HEK293 (cell line): Measurements from ENCODE around the gene MN1.

ENCODE experiments used
- GFI1B ChIP-seq: fragments of 450-650 bp; formaldehyde crosslinking; IDR thresholded peaks from 2 replicates; pipeline ENCODE4 v1.5.1; 2016; ENCODE audit warnings: missing biosample characterization, missing genetic modification characterization
- GLIS1 ChIP-seq: fragments of 450-650 bp; formaldehyde crosslinking; IDR thresholded peaks from 2 replicates; pipeline ENCODE4 v1.5.1; 2016; ENCODE audit warnings: missing biosample characterization, missing genetic modification characterization
- GLIS2 ChIP-seq: fragments of 450-650 bp; formaldehyde crosslinking; IDR thresholded peaks from 2 replicates; pipeline ENCODE4 v1.5.1; 2016; ENCODE audit warnings: missing biosample characterization, missing genetic modification characterization
- HIC1 ChIP-seq: fragments of 450-650 bp; formaldehyde crosslinking; IDR thresholded peaks from 2 replicates; pipeline ENCODE4 v1.5.1; 2016; ENCODE audit warnings: missing biosample characterization, missing genetic modification characterization
- INSM2 ChIP-seq: fragments of 450-650 bp; formaldehyde crosslinking; IDR thresholded peaks from 2 replicates; pipeline ENCODE4 v1.5.1; 2016; ENCODE audit warnings: missing biosample characterization, missing genetic modification characterization
- KLF10 ChIP-seq: fragments of 450-650 bp; IDR thresholded peaks from 2 replicates; pipeline ENCODE4 v1.5.1; 2018; ENCODE audit warnings: missing biosample characterization, mild to moderate bottlenecking, missing genetic modification characterization
- KLF16 ChIP-seq: fragments of 450-650 bp; formaldehyde crosslinking; IDR thresholded peaks from 2 replicates; pipeline ENCODE4 v1.5.1; 2017; ENCODE audit warnings: missing biosample characterization, missing genetic modification characterization
- OSR2 ChIP-seq: fragments of 450-650 bp; formaldehyde crosslinking; IDR thresholded peaks from 2 replicates; pipeline ENCODE4 v1.5.1; 2016; ENCODE audit warnings: missing biosample characterization, missing genetic modification characterization
- PATZ1 ChIP-seq: fragments of 450-650 bp; formaldehyde crosslinking; IDR thresholded peaks from 2 replicates; pipeline ENCODE4 v1.5.1; 2016; ENCODE audit warnings: missing biosample characterization, missing genetic modification characterization
- PRDM4 ChIP-seq: fragments of 450-650 bp; formaldehyde crosslinking; IDR thresholded peaks from 2 replicates; pipeline ENCODE4 v1.5.1; 2017; ENCODE audit warnings: missing biosample characterization, missing genetic modification characterization
- PRDM6 ChIP-seq: fragments of 450-650 bp; formaldehyde crosslinking; IDR thresholded peaks from 2 replicates; pipeline ENCODE4 v1.5.1; 2017; ENCODE audit warnings: missing biosample characterization, missing genetic modification characterization
- YY2 ChIP-seq: fragments of 450-650 bp; formaldehyde crosslinking; IDR thresholded peaks from 2 replicates; pipeline ENCODE4 v1.5.1; 2016; ENCODE audit warnings: missing biosample characterization, missing genetic modification characterization
- ZBTB1 ChIP-seq: fragments of 450-650 bp; formaldehyde crosslinking; IDR thresholded peaks from 2 replicates; pipeline ENCODE4 v1.5.1; 2016; ENCODE audit warnings: missing biosample characterization, missing genetic modification characterization
- ZBTB26 ChIP-seq: fragments of 450-650 bp; formaldehyde crosslinking; optimal IDR thresholded peaks from 2 replicates; pipeline ENCODE3; 2016; ENCODE audit warnings: missing biosample characterization, mild to moderate bottlenecking, missing genetic modification characterization
- ZIC2 ChIP-seq: fragments of 450-650 bp; formaldehyde crosslinking; IDR thresholded peaks from 2 replicates; pipeline ENCODE4 v1.5.1; 2016; ENCODE audit warnings: missing biosample characterization, missing genetic modification characterization
- ZNF155 ChIP-seq: fragments of 450-650 bp; formaldehyde crosslinking; IDR thresholded peaks from 2 replicates; pipeline ENCODE4 v1.5.1; 2016; ENCODE audit warnings: missing biosample characterization, missing genetic modification characterization
- ZNF175 ChIP-seq: fragments of 450-650 bp; formaldehyde crosslinking; IDR thresholded peaks from 2 replicates; pipeline ENCODE4 v1.5.1; 2016; ENCODE audit warnings: missing biosample characterization, missing genetic modification characterization
- ZNF214 ChIP-seq: fragments of 450-650 bp; formaldehyde crosslinking; IDR thresholded peaks from 2 replicates; pipeline ENCODE4 v1.5.1; 2017; ENCODE audit warnings: missing biosample characterization, mild to moderate bottlenecking, missing genetic modification characterization, borderline replicate concordance
- ZNF324 ChIP-seq: fragments of 450-650 bp; formaldehyde crosslinking; IDR thresholded peaks from 2 replicates; pipeline ENCODE4 v1.5.1; 2016; ENCODE audit warnings: missing biosample characterization, missing genetic modification characterization
- ZNF335 ChIP-seq: fragments of 450-650 bp; formaldehyde crosslinking; conservative IDR thresholded peaks from 2 replicates; pipeline ENCODE4 v1.5.1; 2016; ENCODE audit warnings: missing biosample characterization, missing genetic modification characterization
- ZNF391 ChIP-seq: fragments of 450-650 bp; formaldehyde crosslinking; IDR thresholded peaks from 2 replicates; pipeline ENCODE4 v1.5.1; 2016; ENCODE audit warnings: low read depth, missing biosample characterization, missing genetic modification characterization, borderline replicate concordance
- ZNF571 ChIP-seq: fragments of 450-650 bp; formaldehyde crosslinking; IDR thresholded peaks from 2 replicates; pipeline ENCODE4 v1.5.0; 2017; ENCODE audit warnings: missing biosample characterization, missing genetic modification characterization
- ZNF600 ChIP-seq: fragments of 450-650 bp; formaldehyde crosslinking; IDR thresholded peaks from 2 replicates; pipeline ENCODE4 v1.5.1; 2016; ENCODE audit warnings: missing biosample characterization, missing genetic modification characterization
- ZNF677 ChIP-seq: fragments of 450-650 bp; IDR thresholded peaks from 2 replicates; pipeline ENCODE4 v1.5.0; 2018; ENCODE audit warnings: missing biosample characterization, mild to moderate bottlenecking, missing genetic modification characterization, moderate library complexity
- ZNF707 ChIP-seq: fragments of 450-650 bp; formaldehyde crosslinking; IDR thresholded peaks from 2 replicates; pipeline ENCODE4 v1.5.1; 2016; ENCODE audit warnings: missing biosample characterization, missing genetic modification characterization
- ZNF768 ChIP-seq: fragments of 450-650 bp; formaldehyde crosslinking; IDR thresholded peaks from 2 replicates; pipeline ENCODE4 v1.5.1; 2018; ENCODE audit warnings: missing biosample characterization, mild to moderate bottlenecking, missing genetic modification characterization
- ZSCAN23 ChIP-seq: fragments of 450-650 bp; formaldehyde crosslinking; IDR thresholded peaks from 2 replicates; pipeline ENCODE4 v1.5.1; 2016; ENCODE audit warnings: missing biosample characterization, missing genetic modification characterization
- ZXDB ChIP-seq: fragments of 450-650 bp; formaldehyde crosslinking; IDR thresholded peaks from 2 replicates; pipeline ENCODE4 v1.5.1; 2016; ENCODE audit warnings: missing biosample characterization, missing genetic modification characterization

MN1 gene

GRCh38 chr22:27800250-27801201 is 1.0 kb downstream of the MN1 start (continued):
- TF ChIP-seq HIC1 (tag by site-specific recombination) (no peak), ZXDB (tag by site-specific recombination) (peak; percentile 56), GFI1B (tag by site-specific recombination) (no peak), ZNF707 (tag by site-specific recombination) (no peak), ZNF600 (no peak), ZNF677 (tag by site-specific recombination) (no peak), PRDM4 (no peak), ZNF155 (tag by site-specific recombination) (no peak), ZNF214 (tag by site-specific recombination) (no peak), KLF16 (tag by site-specific recombination) (no peak), ZNF768 (no peak), KLF10 (tag by site-specific recombination) (no peak), ZNF335 (tag by site-specific recombination) (peak; percentile 70), OSR2 (tag by site-specific recombination) (no peak), INSM2 (tag by site-specific recombination) (no peak), PATZ1 (tag by site-specific recombination) (peak; percentile 67), ZNF571 (tag by site-specific recombination) (no peak), YY2 (tag by site-specific recombination) (no peak), ZSCAN23 (no peak), ZBTB1 (tag by site-specific recombination) (no peak), ZIC2 (tag by site-specific recombination) (peak; percentile 98), ZBTB26 (peak; percentile 44), ZNF175 (no peak), GLIS1 (tag by site-specific recombination) (peak; percentile 86), ZNF391 (tag by site-specific recombination) (no peak), ZNF324 (no peak), PRDM6 (tag by site-specific recombination) (no peak), GLIS2 (peak; percentile 90)
